GM21515 (cell line): Measurements from ENCODE around the gene CTAG2.
"Not testable (repeated sequence)": the region's sequence is repeated elsewhere in the genome, so short reads cannot be mapped to it uniquely, and the experiment has no call there.

Experiments used
- ATAC-seq: cut with Tn5 transposase; IDR thresholded peaks from one replicate; pipeline ENCODE4 v1.9.1; 2021; ENCODE audit not compliant: unreplicated experiment

Gene CTAG2

DNA sequence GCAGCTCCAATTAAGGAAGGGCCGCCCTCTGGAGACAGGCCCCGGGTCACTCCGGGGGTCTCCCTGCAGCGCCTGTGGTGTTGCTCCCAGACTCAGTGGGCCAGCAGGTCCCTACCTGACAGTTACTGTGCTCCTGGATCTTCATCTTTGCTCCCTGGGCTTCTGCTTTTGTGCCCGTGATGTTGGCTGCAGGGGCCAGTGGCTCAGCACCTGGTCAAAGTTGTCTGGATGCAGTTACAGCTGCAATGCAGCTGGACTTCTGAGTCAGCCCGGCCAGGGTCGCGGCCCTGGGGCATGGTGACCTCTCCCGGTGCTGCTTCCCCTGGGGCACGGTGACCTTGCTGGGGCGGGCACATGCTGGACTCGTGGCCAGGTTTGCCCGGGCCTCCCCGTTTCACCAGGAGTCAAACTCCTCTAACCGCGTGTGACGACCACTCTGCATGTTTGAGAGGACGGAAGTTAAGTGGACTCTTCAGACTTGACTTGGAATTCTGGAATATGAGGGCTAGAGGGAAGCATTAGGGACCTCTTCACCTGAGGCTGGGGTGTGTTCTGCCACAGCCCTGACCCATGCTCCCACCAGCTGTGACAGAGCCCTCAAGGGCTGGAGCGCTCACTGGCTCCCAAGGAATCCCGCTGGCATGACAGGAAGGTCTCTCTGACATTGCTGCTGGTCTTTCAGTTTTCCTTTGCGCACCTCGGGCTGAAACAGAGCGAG is 3.7 kb downstream of the CTAG2 start:
- ATAC-seq = no peak

DNA sequence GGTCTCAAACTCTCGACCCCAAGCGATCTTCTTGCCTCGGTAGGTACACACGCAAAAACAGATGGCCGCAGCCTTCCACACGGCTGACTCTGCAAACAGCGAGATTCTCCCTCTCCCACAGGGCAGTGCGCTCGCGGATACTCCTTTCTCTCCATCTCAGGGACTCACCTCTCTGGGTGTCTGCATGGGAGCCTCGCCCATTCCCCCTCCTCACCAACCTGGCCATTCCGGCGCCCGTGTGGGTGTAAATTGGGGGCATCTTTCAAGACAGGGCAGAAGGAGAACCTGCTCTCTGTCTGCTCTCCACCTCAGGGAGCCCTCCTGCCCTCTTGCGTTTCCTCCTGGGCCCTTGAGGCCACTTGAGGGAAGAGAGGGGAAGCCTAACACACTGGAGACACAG is 4.4 kb downstream of the CTAG2 start:
- ATAC-seq = no peak

DNA sequence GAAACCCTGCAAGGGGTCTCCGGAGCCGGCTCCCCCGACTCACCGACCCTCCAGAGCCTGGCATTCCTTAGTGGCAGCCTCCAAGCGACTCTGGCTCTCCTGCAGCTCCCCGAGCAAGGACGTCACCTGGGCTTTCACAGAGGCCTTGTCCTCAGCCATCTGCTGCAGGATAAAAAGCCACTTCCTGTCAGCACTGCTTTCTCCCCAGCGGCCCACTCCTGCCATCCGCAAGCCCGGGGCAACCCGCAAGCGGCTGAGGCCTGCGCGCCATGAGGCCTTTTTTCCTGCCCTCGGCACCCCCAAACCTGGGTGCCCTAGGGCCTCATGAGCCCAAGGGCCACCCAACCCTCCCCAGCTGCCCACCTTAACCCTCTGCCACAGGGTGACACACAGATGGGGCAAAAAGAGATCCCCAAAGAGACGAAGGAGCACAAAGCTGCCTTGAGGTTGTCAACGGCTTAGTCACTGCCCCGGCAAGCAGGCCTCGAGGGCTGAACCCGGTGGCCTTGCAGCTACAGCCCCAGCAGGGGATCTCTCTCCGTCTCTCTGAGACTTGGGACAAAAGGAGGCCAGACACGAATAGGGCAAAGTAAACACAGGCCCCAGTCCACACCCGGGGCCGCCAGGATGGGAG is 7.5 kb downstream of the CTAG2 start:
- ATAC-seq = not testable (repeated sequence)

- not testable (repeated sequence) for ATAC-seq
Measured at GRCh38 chrX:154643708-154644107, 9.7 kb downstream of the CTAG2 start.

DNA sequence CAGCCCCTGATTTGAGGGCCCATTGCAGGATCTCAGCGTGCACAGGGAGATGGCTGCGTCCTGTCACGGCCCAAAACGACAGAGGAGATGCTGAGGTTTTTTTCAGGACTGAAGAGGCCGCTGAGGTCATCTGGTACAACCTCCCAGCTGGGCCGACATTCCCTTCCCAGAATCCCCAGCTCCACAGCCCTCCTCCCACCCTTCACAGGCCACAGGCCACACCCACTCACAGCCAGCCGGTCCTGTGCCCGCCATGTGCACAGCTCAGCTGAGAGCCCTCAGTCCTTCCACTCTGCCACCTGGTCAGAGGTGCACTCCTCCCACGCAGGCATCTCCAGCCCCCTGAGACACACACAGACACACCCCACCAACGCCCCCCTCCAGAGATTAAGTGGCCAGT is 11.6 kb downstream of the CTAG2 start:
- not testable (repeated sequence) for ATAC-seq

GRCh38 chrX:154633661-154634060 is 19.7 kb downstream of the CTAG2 start:
- ATAC-seq = not testable (repeated sequence)

DNA sequence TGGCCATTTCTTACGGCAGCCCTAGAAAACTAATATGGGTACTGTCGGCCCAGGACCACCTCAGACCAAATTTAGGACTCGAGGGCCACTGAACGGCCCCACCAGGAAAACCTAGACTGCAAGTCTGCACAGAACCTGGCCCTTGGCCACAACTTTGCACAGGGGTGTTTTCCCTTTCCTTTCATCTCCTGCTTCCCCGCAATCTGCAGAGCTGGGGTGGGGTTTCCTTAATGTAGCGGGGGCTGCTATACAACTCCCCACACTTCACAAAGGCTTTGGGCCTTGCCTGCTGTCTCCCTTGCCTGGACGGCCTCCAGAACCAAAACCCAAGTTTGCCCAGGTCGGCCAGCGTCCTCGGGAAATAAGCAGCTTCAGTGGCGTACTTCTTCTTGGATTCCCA is 22.4 kb downstream of the CTAG2 start:
- not testable (repeated sequence) for ATAC-seq

DNA sequence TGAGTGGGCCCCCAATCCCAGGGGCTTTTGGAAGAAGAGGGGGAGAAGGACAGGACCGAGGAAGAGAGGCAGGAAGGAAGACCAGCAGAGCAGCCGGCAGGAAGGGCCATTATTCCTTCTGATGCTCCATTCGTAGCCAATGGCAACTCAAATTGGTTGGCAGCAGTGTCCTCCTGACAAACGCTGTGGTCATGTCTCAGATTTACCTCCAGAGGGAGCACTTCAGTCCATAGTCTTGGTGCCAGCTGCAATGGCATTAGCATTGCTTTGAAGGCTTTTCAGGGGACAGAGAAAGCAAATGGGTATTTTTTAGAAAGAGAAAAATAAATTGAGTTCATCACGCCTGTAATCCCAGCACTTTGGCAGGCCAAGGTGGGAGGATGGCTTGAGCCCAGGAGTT is 24.4 kb downstream of the CTAG2 start:
- ATAC-seq = not testable (repeated sequence)

DNA sequence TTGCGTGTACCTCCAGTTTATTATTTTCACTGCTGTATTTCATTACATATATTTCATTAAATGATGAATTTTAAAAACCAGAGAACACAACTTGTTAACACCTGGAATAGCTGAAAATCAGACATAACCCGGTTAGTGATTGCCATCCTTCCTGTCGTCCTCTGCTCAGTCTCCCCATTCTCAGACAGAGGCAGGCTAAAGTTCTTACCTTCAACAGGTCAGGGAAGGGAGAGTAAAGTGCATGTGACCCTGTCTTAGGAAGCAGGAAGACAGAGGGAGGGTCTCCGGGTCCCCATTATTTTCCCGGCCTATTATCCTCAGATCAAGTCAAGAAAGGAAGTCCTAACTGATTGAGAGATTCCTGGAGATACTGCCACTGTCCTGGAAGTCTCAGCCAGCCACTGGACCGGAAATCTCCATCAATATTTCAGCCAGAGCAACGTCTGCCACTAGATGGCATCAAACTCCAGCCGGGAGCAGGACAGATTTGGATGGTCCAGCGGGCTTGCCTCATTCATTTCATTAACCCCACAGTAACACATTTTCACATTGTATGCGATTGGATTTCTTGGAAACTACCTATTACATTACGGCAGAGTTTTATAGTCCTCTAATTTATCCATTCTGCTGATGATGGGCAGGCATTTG is 32.5 kb downstream of the CTAG2 start:
- not testable (repeated sequence) for ATAC-seq

DNA sequence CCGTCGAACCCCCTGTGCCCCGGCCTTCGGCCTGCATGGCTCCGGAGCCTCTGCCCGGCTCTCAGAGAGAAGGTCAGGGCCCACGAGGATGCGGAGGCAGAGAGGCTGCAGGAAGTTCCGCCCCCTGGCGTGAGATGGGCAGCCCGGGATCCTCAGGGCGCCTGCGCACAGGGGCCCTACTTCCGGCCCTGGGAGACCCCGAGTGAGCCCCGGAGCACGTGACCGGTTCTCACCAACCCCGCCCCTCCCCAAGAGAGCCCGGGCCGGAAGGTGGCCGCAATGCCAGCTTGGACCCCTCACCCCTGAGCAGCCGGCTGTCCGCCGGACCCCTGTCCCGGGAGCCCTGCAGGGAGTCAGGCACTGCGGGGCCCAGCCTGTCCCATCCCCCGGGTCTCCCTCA is 34.2 kb downstream of the CTAG2 start, which contains the start of gene CTAG1B:
CTAG1B (minus strand) TSS at position 101 of the 400 bp plus-strand sequence; CDS start at position 37, 64 bp downstream.
- not testable (repeated sequence) for ATAC-seq

DNA sequence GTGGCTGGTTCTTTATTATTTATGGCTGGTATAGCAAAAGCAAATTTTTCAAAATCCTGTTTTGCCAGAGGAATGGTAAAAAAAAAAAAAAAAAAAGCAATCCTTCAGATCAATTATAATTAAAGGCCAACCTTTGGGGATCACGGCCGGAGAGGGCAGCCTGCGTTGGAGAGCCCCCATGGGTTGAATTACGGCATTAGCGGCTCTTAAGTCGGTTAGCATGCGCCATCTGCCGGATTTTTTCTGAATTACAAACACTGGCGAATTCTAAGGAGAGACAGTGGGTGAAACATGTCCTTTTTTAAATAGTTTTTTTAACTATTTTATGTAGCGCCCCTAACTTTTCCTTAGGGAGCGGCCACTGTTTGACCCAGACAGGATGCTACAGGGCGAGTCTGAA is 39.8 kb downstream of the CTAG2 start:
- not testable (repeated sequence) for ATAC-seq

GRCh38 chrX:154611146-154611545 is 42.2 kb downstream of the CTAG2 start:
- ATAC-seq = not testable (repeated sequence)

GRCh38 chrX:154608823-154609222 is 44.6 kb downstream of the CTAG2 start:
- ATAC-seq = not testable (repeated sequence)

DNA sequence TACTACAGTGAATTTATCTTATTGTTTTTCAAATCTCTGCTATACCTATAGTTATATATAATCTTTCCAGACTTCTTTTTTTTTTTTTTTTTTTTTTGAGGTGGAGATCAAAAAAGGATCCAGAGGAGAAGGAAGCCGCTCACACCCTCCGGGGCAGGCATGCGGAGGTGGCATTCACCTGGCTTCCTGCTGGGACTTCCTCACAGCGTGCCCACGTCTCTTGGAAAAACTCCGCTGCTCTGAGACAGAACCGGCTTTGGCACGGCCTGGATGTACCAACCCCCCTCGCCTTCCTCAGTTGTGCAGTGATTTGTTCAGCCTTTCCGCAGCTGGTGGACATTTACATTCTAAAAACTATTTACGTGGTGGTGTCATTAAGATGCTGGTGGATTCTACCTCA is 45.4 kb downstream of the CTAG2 start:
- ATAC-seq = not testable (repeated sequence)

- no peak for ATAC-seq
Measured at GRCh38 chrX:154607370-154607769, 46.0 kb downstream of the CTAG2 start.

DNA sequence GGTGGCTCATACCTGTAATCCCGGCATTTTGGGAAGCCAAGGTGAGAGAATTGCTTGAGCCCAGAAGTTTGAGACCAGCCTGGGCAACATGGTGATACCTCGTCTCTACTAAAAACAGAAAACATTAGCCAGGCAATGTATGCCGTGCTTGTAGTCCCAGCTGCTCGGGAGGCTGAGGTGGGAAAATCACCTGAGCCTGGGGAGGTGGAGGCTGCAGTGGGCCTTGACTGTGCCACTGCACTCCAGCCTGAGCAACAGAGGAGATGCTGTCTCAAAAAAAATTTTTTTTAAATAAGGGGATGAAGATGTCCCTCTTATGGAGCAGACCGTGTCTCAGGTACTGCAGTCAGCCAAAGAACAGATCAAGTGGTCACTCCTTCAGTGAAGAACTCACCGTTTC is 47.8 kb downstream of the CTAG2 start:
- no peak for ATAC-seq

DNA sequence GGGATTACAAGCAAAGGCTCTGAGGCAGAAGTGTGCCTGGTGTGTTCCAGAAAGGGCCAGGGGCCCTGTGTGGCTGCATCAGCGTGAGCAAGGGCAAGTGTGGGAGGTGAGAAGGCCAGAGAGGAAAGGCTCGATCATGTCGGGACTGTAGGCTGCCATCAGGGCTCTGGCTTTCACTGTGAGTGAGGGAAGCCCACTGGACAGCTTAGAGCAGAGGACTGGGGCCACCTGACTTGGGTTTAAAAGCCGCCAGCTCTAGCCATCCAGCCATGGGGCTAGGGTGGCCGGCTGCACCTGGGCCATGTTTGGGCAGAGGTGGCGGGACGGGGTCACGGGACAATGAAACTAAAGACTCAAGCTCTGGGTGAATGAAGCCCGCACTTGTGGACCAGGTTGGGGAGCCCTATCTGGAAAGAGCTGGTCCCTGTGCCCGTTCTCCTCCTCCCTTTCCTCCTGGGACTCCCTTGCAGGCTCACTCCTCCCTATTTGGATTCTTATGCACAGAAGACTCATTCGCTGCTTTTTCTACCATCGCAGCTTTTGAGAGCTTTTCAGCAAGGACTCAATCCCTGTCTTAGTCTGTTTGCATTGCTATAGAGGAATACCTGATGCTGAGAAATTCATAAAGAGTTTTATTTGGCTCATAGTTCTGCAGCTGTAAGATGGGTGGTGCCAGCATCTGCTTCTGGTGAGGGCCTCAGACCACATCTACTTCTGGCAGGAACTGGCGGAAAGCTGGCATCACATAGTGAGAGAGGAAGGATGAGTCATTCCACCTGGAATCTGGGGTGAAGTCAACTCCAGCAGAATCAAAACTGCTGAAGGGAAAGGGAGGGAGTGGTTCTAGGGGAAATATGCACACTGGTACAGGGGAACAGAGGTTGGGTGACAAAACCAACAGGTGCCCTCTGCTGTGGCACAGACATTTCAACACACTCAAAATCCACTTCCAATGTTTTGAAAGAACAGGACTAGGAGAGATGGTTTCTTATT is 49.6 kb downstream of the CTAG2 start:
- no peak for ATAC-seq

DNA sequence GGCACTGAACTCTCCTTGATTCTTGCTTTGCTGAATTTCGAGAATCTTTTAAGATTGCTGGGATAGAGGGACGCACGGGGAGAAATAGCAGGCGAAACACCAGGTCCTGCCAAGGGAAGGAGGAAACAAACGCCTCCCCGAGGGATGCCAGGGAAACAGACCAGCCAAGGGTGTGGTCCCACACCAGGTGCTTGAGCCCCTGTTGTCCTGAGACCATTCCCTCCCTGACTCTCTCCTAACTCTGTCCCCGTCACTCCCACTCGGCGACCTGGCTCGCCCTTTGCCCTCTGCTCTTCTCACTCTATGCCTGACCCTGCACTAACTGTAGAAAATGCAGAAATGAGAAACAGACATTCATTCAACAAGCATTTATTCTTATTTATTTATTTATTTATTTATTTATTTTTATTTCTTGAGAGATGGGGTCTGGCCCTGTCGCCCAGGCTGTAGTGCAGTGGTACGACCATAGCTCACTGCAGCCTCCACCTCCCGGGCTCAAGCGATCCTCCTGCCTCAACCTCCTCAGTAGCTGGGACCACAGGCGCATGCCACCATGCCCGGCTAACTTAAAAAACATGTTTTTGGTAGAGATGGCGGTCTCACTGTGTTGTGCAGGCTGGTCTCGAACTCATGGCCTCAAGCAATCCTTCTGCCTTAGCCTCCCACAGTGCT is 50.5 kb downstream of the CTAG2 start:
- ATAC-seq = no peak

GRCh38 chrX:154602226-154602625 is 51.2 kb downstream of the CTAG2 start:
- no peak for ATAC-seq
